H54 (cell line): ENCODE data around the gene PAX3.

ENCODE experiments used
- DNase-seq: peaks from one replicate; pipeline ENCODE4 v3.0.0; 2011; ENCODE audit warnings: low spot score, mixed read lengths; ENCODE audit not compliant: insufficient read length
- FAIRE-seq: peaks from 3 replicates; lab custom pipeline; 2011; peaks lifted over from hg19 to GRCh38; lab: Jason Lieb, UNC
- POLR2A ChIP-seq: IDR thresholded peaks from 2 replicates; pipeline ENCODE4 v1.6.1; 2011; ENCODE audit warnings: low read depth, mild to moderate bottlenecking, low read length

PAX3 gene

GRCh38 chr2:222287862-222288479 lies 10.8 kb downstream of the PAX3 start:
- no peak for TF ChIP-seq POLR2A
- no peak for DNase-seq
- FAIRE-seq, result no peak

GRCh38 chr2:222284466-222284865 lies 14.3 kb downstream of the PAX3 start:
- no peak for DNase-seq
- no peak for FAIRE-seq
- no peak for TF ChIP-seq POLR2A

GRCh38 chr2:222283634-222284033 lies 15.2 kb downstream of the PAX3 start:
- DNase-seq (no peak), FAIRE-seq (no peak)
- TF ChIP-seq POLR2A, result no peak

- FAIRE-seq (no peak), DNase-seq (no peak)
- no peak for TF ChIP-seq POLR2A
These were observed 17.3 kb downstream of the PAX3 start for GRCh38 chr2:222281506-222281905.

- no peak for TF ChIP-seq POLR2A
- no peak for FAIRE-seq
- no peak for DNase-seq
These were observed 18.0 kb downstream of the PAX3 start for GRCh38 chr2:222280795-222281194.

GRCh38 chr2:222272446-222273015 lies 26.3 kb downstream of the PAX3 start:
- FAIRE-seq (no peak), DNase-seq (no peak)
- TF ChIP-seq POLR2A, result no peak

- FAIRE-seq (no peak), DNase-seq (no peak)
- TF ChIP-seq POLR2A, result no peak
These were observed 26.9 kb downstream of the PAX3 start for GRCh38 chr2:222271854-222272253.

GRCh38 chr2:222270396-222270795 lies 28.4 kb downstream of the PAX3 start:
- TF ChIP-seq POLR2A, result no peak
- DNase-seq, result no peak
- no peak for FAIRE-seq

- FAIRE-seq, result no peak
- TF ChIP-seq POLR2A, result no peak
- DNase-seq, result no peak
These were observed 29.7 kb downstream of the PAX3 start for GRCh38 chr2:222269132-222269531.

- no peak for TF ChIP-seq POLR2A
- DNase-seq, result no peak
These were observed 30.3 kb downstream of the PAX3 start for GRCh38 chr2:222268311-222268990.

GRCh38 chr2:222264791-222265320 lies 33.9 kb downstream of the PAX3 start:
- no peak for FAIRE-seq
- no peak for TF ChIP-seq POLR2A

More at GRCh38 chr2:222268311-222268990, 30.3 kb downstream of the PAX3 start:
- no peak for FAIRE-seq

GRCh38 chr2:222261504-222261903 lies 37.3 kb downstream of the PAX3 start:
- TF ChIP-seq POLR2A, result no peak
- no peak for DNase-seq
- FAIRE-seq, result no peak

More at GRCh38 chr2:222264791-222265320, 33.9 kb downstream of the PAX3 start:
- no peak for DNase-seq

GRCh38 chr2:222257645-222258044 lies 41.2 kb downstream of the PAX3 start:
- no peak for TF ChIP-seq POLR2A
- no peak for FAIRE-seq
- no peak for DNase-seq

GRCh38 chr2:222256250-222256649 lies 42.5 kb downstream of the PAX3 start:
- FAIRE-seq (no peak), DNase-seq (no peak)
- TF ChIP-seq POLR2A, result no peak
